ENCODE measurements around the gene PHC2. TPM values are rescaled to one million over a fixed set of nuclear protein-coding genes. Genes with fewer than 3 reads are reported as not detected.

Gene PHC2
- total RNA-seq, 1 donor from 2014 or later = 32.4 TPM

DNA sequence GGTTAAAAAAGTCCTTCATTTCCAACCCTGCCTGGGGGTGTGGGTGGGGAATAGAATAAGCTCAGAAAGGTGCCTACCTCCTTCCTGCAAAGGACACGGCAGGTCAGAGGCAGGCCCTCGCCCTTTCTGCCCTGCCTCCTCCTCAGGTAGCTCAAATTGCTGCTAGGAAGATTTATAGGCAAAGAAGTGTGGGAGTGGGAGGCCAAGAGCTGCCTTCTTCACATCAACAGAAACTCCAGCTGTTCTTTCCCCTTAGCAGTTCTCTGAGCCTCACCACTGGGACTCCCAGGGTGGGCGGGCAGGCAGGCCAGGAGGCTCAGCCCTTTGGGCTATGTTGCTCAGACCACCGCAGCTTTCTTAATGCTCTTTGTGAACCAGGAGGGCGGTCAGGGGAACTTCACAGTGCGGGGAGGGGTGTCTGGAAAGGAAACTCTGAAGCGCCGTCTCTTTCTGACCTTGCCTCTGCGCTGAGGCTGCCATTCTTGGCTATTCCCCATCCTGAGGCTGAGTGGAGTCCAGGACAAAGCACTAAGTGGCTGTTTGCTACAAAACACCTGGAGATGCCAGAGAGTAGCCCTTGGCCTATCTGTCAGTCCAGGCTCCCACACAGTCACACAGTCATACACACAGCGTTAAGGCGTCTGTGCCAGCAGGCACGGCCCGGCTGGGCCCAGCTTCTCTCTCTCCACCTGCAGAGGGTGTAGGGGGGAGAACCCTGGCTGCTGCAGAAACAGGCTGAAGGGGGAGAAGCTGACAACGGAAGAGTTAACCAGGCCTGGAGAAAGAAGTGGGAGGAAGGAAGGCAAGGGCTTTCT, 107.0 kb downstream of the PHC2 start:
- no peak for DNase-seq
- no peak overlapping the region for H3K4me3 Mint-ChIP-seq
- no peak overlapping the region for H3K27ac Mint-ChIP-seq
- intact Hi-C loops (cut with micrococcal nuclease) = no loop called here
- H3K36me3 Mint-ChIP-seq (ENCODE audit: low read depth) = peaks cover 32% of the 10 kb centered on the region
- H3K4me1 Mint-ChIP-seq = peaks cover 2% of the 10 kb centered on the region
- H3K9me3 Mint-ChIP-seq = no peaks in the 10 kb centered on the region
- H3K27me3 Mint-ChIP-seq = no peaks in the 10 kb centered on the region

GRCh38 chr1:33322870-33323585, 107.9 kb downstream of the PHC2 start:
- Mint-ChIP-seq H3K27ac (no peak overlapping the region), H3K9me3 (no peaks in the 10 kb centered on the region), H3K36me3 (ENCODE audit: low read depth) (peaks cover 26% of the 10 kb centered on the region), H3K27me3 (peaks cover 3% of the 10 kb centered on the region), H3K4me1 (no peaks in the 10 kb centered on the region), H3K4me3 (no peak overlapping the region)
- DNase-seq = no peak
- intact Hi-C loops (cut with micrococcal nuclease) = no loop called here

DNA sequence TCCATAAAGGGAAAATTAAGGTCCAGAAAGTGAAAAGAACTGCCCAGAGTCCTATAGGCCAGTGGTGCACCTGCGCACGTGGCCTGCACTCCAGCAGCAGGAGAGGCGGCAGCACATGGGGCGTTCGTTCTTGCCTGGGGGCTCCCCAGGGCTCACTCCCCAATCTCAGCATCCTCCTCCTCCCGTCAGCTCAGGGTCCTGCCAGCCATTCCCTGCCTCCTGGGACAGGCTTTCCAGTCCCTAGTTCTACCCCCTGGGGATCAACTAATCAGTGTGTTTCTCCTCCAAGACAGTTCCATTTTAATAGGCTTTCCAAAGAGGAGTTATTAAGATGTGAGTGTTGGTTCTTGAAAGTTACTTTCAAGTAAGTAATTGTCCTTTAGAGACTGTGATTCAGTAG, 108.8 kb downstream of the PHC2 start:
- intact Hi-C loops (cut with micrococcal nuclease) = no loop called here
- peaks cover 22% of the 10 kb centered on the region for H3K36me3 Mint-ChIP-seq (ENCODE audit: low read depth)
- H3K4me1 Mint-ChIP-seq = no peaks in the 10 kb centered on the region
- no peak for DNase-seq
- H3K4me3 Mint-ChIP-seq = no peak overlapping the region
- H3K27me3 Mint-ChIP-seq = peaks cover 3% of the 10 kb centered on the region
- H3K27ac Mint-ChIP-seq = no peak overlapping the region
- H3K9me3 Mint-ChIP-seq = no peaks in the 10 kb centered on the region

DNA sequence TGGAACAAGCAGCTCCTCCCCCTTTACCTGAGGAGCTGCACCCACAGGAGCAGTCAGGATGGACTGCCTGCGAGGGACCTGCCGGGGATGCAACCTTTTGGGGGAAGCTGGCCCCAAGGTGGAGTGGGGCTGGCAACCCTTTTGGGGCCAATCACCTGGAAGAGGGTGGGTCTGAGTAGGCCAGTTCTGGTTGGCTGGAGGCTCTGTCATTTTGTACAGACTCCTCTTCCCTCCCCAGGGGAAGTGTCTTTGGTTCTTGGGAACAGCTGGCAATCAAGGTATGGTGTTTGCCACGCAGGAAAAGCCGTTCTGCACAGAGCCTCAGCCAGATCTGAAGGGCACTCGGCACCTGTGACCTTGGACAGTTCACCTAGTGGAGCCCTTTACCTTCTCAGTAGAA, 109.7 kb downstream of the PHC2 start:
- DNase-seq = no peak
- Mint-ChIP-seq H3K4me3 (no peak overlapping the region), H3K27me3 (peaks cover 3% of the 10 kb centered on the region), H3K27ac (no peak overlapping the region), H3K4me1 (no peaks in the 10 kb centered on the region), H3K9me3 (no peaks in the 10 kb centered on the region), H3K36me3 (ENCODE audit: low read depth) (peaks cover 19% of the 10 kb centered on the region)
- intact Hi-C loops (cut with micrococcal nuclease) = no loop called here

- Mint-ChIP-seq H3K36me3 (ENCODE audit: low read depth) (peaks cover 14% of the 10 kb centered on the region), H3K4me3 (no peak within 1 kb of the TSS), H3K27me3 (peaks cover 3% of the 10 kb centered on the region), H3K27ac (no peak within 1 kb of the TSS), H3K4me1 (peaks cover 2% of the 10 kb centered on the region), H3K9me3 (no peaks in the 10 kb centered on the region)
- DNase-seq = no peak
- intact Hi-C loops (cut with micrococcal nuclease) = no loop called here
Measured at GRCh38 chr1:33320619-33321165, 110.2 kb downstream of the PHC2 start, which contains the start of gene A3GALT2. Gene A3GALT2, minus strand, starts transcription at chr1:33321098. Its CDS starts 0 bp downstream, at chr1:33321098.

- intact Hi-C loops (cut with micrococcal nuclease) = no loop called here
- no peaks in the 10 kb centered on the region for H3K9me3 Mint-ChIP-seq
- H3K27ac Mint-ChIP-seq = no peak overlapping the region
- no peak for DNase-seq
- H3K27me3 Mint-ChIP-seq = peaks cover 3% of the 10 kb centered on the region
- peaks cover 9% of the 10 kb centered on the region for H3K36me3 Mint-ChIP-seq (ENCODE audit: low read depth)
- peaks cover 2% of the 10 kb centered on the region for H3K4me1 Mint-ChIP-seq
- H3K4me3 Mint-ChIP-seq = no peak overlapping the region
Measured at GRCh38 chr1:33319949-33320618, 110.8 kb downstream of the PHC2 start.

DNA sequence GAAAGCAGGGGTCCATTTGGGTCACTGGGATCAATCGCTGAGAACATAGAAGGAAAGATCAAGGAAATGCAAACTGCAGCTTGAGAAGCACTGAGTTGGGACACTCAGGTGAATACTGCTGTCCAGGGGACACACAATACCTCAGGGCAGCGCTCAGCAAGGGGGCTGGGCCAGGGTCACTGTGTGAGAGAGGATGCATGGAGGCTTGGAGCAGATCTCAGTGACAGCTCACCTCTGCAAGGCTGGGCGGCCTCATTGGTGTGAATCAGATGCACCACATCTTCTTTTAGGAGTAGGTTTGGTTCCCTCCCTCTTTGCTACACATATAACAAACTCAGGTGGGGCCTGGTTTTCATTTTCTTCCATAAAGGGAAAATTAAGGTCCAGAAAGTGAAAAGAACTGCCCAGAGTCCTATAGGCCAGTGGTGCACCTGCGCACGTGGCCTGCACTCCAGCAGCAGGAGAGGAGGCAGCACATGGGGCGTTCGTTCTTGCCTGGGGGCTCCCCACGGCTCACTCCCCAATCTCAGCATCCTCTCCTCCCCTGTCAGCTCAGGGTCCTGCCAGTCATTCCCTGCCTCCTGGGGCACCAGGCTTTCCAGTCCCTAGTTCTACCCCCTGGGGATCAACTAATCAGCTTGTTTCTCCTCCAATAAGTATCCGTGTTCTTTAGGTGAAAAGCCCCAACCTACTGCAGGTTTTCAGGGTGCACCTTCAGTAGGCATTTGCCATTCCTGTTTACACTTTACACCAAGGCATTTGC, 111.5 kb downstream of the PHC2 start:
- Mint-ChIP-seq H3K4me3 (no peak overlapping the region), H3K9me3 (no peaks in the 10 kb centered on the region), H3K27ac (no peak overlapping the region)

GRCh38 chr1:33317946-33318345, 112.9 kb downstream of the PHC2 start:
- no peak overlapping the region for H3K4me3 Mint-ChIP-seq
- intact Hi-C loops (cut with micrococcal nuclease) = no loop called here
- DNase-seq = no peak
- H3K27ac Mint-ChIP-seq = no peak overlapping the region
- H3K27me3 Mint-ChIP-seq = peaks cover 3% of the 10 kb centered on the region
- H3K36me3 Mint-ChIP-seq (ENCODE audit: low read depth) = no peaks in the 10 kb centered on the region
- H3K4me1 Mint-ChIP-seq = peaks cover 2% of the 10 kb centered on the region
- H3K9me3 Mint-ChIP-seq = no peaks in the 10 kb centered on the region

More for the DNA sequence above, 111.5 kb downstream of the PHC2 start:
- DNase-seq = no peak
- intact Hi-C loops (cut with micrococcal nuclease) = no loop called here
- Mint-ChIP-seq H3K36me3 (ENCODE audit: low read depth) (peaks cover 5% of the 10 kb centered on the region), H3K4me1 (peaks cover 2% of the 10 kb centered on the region), H3K27me3 (peaks cover 3% of the 10 kb centered on the region)

GRCh38 chr1:33317354-33317753, 113.5 kb downstream of the PHC2 start:
- H3K4me1 Mint-ChIP-seq = peaks cover 2% of the 10 kb centered on the region
- intact Hi-C loops (cut with micrococcal nuclease) = no loop called here
- no peak overlapping the region for H3K27ac Mint-ChIP-seq
- H3K9me3 Mint-ChIP-seq = no peaks in the 10 kb centered on the region
- H3K36me3 Mint-ChIP-seq (ENCODE audit: low read depth) = no peaks in the 10 kb centered on the region
- no peak for DNase-seq
- no peak overlapping the region for H3K4me3 Mint-ChIP-seq
- peaks cover 3% of the 10 kb centered on the region for H3K27me3 Mint-ChIP-seq

- DNase-seq = no peak
- H3K27ac Mint-ChIP-seq = no peak overlapping the region
- H3K27me3 Mint-ChIP-seq = peaks cover 3% of the 10 kb centered on the region
- no peaks in the 10 kb centered on the region for H3K9me3 Mint-ChIP-seq
- H3K36me3 Mint-ChIP-seq (ENCODE audit: low read depth) = no peaks in the 10 kb centered on the region
- H3K4me1 Mint-ChIP-seq = peaks cover 2% of the 10 kb centered on the region
- intact Hi-C loops (cut with micrococcal nuclease) = no loop called here
- H3K4me3 Mint-ChIP-seq = no peak overlapping the region
Measured at GRCh38 chr1:33316601-33317000, 114.3 kb downstream of the PHC2 start.

DNA sequence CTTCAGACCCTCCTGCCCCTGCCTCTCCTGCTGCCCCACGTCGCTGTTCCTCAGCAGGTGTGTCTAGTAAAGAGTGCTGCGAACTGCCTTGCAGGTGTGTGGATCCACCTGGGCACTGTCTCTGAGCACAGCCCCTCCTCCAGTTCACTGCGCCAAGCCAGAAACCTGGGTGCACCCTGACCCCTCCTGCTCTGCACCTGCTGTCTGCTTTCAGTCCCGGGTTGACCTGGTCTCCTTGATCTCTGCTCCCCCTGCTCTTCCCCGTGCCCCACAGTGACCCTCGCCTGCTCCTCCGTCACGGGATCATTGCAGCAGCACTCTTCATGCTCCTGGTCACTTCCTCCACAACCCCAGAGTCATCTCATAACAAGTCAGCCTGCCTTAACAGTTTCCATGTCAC, 116.5 kb downstream of the PHC2 start:
- Mint-ChIP-seq H3K27me3 (peaks cover 3% of the 10 kb centered on the region), H3K4me3 (no peak overlapping the region), H3K27ac (no peak overlapping the region), H3K9me3 (no peaks in the 10 kb centered on the region), H3K36me3 (ENCODE audit: low read depth) (no peaks in the 10 kb centered on the region), H3K4me1 (peaks cover 2% of the 10 kb centered on the region)
- intact Hi-C loops (cut with micrococcal nuclease) = no loop called here
- no peak for DNase-seq

DNA sequence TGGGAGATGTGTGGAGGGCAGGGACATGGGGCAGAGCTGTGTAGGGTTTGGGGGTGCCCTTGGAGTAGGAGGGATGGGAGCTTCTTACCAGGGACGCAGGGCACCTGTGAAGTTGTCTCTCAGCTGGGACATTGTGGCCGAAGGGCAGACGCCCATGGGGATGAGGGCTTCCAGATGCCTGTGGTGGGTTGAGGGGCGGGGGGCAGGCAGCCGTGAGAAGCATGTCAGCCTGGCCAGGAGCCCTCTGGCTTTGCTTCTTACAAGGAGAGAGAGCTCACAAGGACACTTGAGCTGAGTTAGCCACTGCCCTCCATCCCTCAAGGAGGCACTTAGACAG, 118.5 kb downstream of the PHC2 start:
- H3K36me3 Mint-ChIP-seq (ENCODE audit: low read depth) = no peaks in the 10 kb centered on the region
- DNase-seq = no peak
- no peak overlapping the region for H3K27ac Mint-ChIP-seq
- intact Hi-C loops (cut with micrococcal nuclease) = no loop called here
- H3K4me1 Mint-ChIP-seq = peaks cover 2% of the 10 kb centered on the region
- no peak overlapping the region for H3K4me3 Mint-ChIP-seq
- peaks cover 4% of the 10 kb centered on the region for H3K27me3 Mint-ChIP-seq
- no peaks in the 10 kb centered on the region for H3K9me3 Mint-ChIP-seq

DNA sequence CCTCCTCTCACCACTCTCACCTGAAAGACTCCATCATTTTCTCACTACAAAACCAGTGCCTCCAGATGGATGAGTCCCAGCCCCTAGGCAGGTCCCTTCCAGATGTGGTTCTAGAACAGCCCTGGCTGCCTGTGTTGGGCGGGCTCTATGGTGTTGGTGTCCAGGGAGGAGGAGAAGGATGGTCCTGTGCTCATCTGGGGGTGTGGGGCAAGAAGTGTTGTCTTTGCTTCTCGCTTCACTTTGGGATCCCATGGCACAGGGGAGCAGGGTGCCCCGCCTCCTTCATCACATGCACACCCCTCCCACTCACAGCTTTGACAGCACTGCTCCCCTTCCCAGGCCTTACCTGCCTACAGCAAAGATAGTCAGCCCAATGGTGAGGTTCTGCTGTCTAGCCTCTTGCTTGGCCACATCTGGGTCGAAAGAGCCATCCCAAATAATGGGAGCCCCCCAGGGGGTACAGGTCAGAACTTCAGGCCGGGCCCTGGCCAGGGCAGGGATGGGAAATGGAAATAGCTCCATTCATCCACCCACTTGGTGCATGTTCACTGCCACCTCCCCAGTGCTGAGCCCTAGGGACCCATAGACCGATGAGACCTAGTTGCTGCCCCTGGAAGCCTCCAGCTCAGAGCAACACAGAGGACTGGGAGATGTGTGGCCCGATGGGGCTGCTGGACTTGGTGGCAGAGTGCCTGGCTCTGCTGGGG, 119.0 kb downstream of the PHC2 start:
- Mint-ChIP-seq H3K27me3 (peaks cover 4% of the 10 kb centered on the region), H3K36me3 (ENCODE audit: low read depth) (no peaks in the 10 kb centered on the region), H3K4me1 (peaks cover 2% of the 10 kb centered on the region), H3K9me3 (no peaks in the 10 kb centered on the region), H3K27ac (no peak overlapping the region), H3K4me3 (no peak overlapping the region)
- no peak for DNase-seq
- intact Hi-C loops (cut with micrococcal nuclease) = no loop called here

Data from activated CD4-positive, alpha-beta T cell treated with anti-CD3 and anti-CD28 coated beads, Interleukin-2, amount 10 ng/mL, durations not matched to agents 24 days and 14 days (primary cell).